HUES48 (cell line): ENCODE measurements around the gene CARMIL1.
A peak's percentile ranks its signal among the peaks of the same experiment; 100 is the strongest.

Experiments used
- H3K27ac ChIP-seq: one replicate; pipeline ENCODE4 v1.7.0; 2013; ENCODE audit warnings: low read depth, low read length, inconsistent platforms
- H3K27me3 ChIP-seq: 2 replicates; pipeline ENCODE4 v1.6.1; 2013; ENCODE audit warnings: mild to moderate bottlenecking, low read length; ENCODE audit not compliant: control insufficient read depth, insufficient read depth
- H3K36me3 ChIP-seq: 2 replicates; pipeline ENCODE4 v1.6.1; 2013; ENCODE audit warnings: low read length; ENCODE audit not compliant: control insufficient read depth, insufficient read depth
- H3K4me1 ChIP-seq: 2 replicates; pipeline ENCODE4 v1.6.1; 2013; ENCODE audit warnings: mild to moderate bottlenecking, low read length; ENCODE audit not compliant: control insufficient read depth, insufficient read depth
- H3K4me3 ChIP-seq: 2 replicates; pipeline ENCODE4 v1.5.1; 2013; ENCODE audit warnings: mild to moderate bottlenecking, low read depth, low read length
- H3K9ac ChIP-seq: 2 replicates; pipeline ENCODE4 v1.6.1; 2013; ENCODE audit warnings: mild to moderate bottlenecking, low read depth, low read length, moderate library complexity
- H3K9me3 ChIP-seq: 2 replicates; pipeline ENCODE4 v1.6.1; 2013; ENCODE audit warnings: low read length; ENCODE audit not compliant: control insufficient read depth, insufficient read depth

Gene CARMIL1

DNA sequence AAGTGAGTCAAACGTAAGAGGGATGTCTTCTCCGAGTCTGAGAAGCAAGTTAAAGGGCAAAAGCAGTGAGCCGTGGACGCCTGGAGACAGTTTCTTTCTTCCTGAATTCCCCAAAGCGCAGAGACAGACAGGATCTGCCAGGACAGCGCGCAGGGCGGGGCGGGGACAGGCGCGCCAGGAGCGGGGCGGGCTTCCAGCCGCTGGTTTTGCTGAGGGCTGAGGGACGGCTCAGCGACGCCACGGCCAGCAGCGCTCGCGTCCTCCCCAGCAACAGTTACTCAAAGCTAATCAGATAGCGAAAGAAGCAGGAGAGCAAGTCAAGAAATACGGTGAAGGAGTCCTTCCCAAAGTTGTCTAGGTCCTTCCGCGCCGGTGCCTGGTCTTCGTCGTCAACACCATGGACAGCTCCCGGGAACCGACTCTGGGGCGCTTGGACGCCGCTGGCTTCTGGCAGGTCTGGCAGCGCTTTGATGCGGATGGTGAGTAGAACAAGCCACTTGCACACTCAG lies 372.9 kb downstream of the CARMIL1 start, which contains the start of gene SCGN:
TSS of gene SCGN (plus strand) at position 209 of the 509 bp plus-strand sequence. CDS start at position 398, 189 bp downstream.
- Histone ChIP-seq H3K4me1 (no peaks in the 10 kb centered on the region), H3K27me3 (peaks cover 51% of the 10 kb centered on the region), H3K36me3 (no peaks in the 10 kb centered on the region), H3K9me3 (no peaks in the 10 kb centered on the region), H3K4me3 (peak within 1 kb of the TSS; percentile 64), H3K9ac (no peak within 1 kb of the TSS), H3K27ac (no peak within 1 kb of the TSS)

DNA sequence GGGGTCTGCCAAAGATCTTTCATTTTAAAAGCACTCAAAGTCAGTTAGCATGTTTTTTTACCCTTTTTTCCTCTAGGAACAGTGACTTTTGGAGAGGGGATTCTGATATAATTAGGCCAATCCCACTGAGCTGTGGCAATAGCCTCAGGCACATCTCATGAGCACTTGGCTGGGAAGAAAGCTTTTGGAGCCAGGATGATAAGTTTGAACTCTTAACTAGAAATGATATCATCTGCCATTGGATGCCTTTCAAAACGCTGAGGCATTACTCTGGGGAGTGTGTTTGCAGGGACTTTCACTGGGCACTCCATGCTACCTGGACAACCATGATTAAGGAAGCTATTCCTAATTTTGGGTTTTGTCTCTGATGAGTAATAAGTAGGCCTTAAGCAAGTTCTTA lies 376.5 kb downstream of the CARMIL1 start:
- Histone ChIP-seq H3K27me3 (peaks cover 43% of the 10 kb centered on the region), H3K9ac (no peak overlapping the region), H3K9me3 (no peaks in the 10 kb centered on the region), H3K36me3 (no peaks in the 10 kb centered on the region), H3K27ac (no peak overlapping the region), H3K4me1 (no peaks in the 10 kb centered on the region), H3K4me3 (no peak overlapping the region)

- Histone ChIP-seq H3K27me3 (peaks cover 6% of the 10 kb centered on the region), H3K36me3 (no peaks in the 10 kb centered on the region), H3K9me3 (no peaks in the 10 kb centered on the region), H3K9ac (no peak overlapping the region), H3K4me3 (no peak overlapping the region), H3K27ac (no peak overlapping the region), H3K4me1 (no peaks in the 10 kb centered on the region)
These were observed 380.6 kb downstream of the CARMIL1 start for GRCh38 chr6:25659633-25660368.

GRCh38 chr6:25660512-25660911 lies 381.3 kb downstream of the CARMIL1 start:
- H3K27me3 ChIP-seq: no peaks in the 10 kb centered on the region; the same call in 1 of the 2 replicates
- H3K4me3 ChIP-seq: no peak overlapping the region
- no peaks in the 10 kb centered on the region for H3K9me3 ChIP-seq
- no peak overlapping the region for H3K9ac ChIP-seq
- H3K27ac ChIP-seq: no peak overlapping the region
- no peaks in the 10 kb centered on the region for H3K4me1 ChIP-seq
- no peaks in the 10 kb centered on the region for H3K36me3 ChIP-seq

DNA sequence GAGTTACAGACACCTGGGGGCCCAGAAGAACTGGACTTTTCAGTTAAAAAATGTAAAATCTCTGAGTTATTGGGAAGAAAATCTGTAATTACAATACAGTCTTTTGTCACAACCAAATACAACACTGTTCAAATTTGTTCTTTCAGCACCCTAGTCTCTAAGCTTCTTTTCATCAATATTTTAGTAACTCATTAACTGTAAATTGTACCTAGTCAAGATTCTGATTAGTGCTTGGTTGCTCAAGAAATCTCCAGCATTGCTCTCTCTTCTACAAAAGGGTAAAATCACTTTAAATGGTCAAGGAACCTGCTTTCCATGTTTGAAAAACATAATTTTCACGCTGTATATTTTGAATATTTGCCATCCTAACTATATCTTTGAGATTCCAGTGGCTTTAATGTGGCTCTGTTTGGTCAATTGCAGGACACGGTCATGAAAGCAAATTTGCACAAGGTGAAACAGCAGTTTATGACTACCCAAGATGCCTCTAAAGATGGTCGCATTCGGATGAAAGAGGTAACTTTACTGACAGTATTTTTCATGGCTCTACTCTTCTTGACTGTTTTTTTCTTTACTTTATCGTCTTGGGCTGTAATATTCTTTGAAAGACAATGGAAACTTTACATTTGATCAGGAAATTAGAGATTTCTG lies 382.1 kb downstream of the CARMIL1 start:
- H3K36me3 ChIP-seq: no peaks in the 10 kb centered on the region
- H3K9ac ChIP-seq: no peak overlapping the region
- no peaks in the 10 kb centered on the region for H3K9me3 ChIP-seq
- no peak overlapping the region for H3K4me3 ChIP-seq
- no peaks in the 10 kb centered on the region for H3K4me1 ChIP-seq
- H3K27ac ChIP-seq: no peak overlapping the region
- no peaks in the 10 kb centered on the region for H3K27me3 ChIP-seq

- Histone ChIP-seq H3K9me3 (no peaks in the 10 kb centered on the region), H3K4me3 (no peak overlapping the region), H3K9ac (no peak overlapping the region), H3K4me1 (no peaks in the 10 kb centered on the region), H3K36me3 (no peaks in the 10 kb centered on the region), H3K27me3 (no peaks in the 10 kb centered on the region), H3K27ac (no peak overlapping the region)
These were observed 386.3 kb downstream of the CARMIL1 start for GRCh38 chr6:25665455-25665854.

- H3K4me3 ChIP-seq: no peak overlapping the region
- no peaks in the 10 kb centered on the region for H3K36me3 ChIP-seq
- H3K4me1 ChIP-seq: no peaks in the 10 kb centered on the region
- H3K9ac ChIP-seq: no peak overlapping the region
- no peak overlapping the region for H3K27ac ChIP-seq
- H3K27me3 ChIP-seq: no peaks in the 10 kb centered on the region
- no peaks in the 10 kb centered on the region for H3K9me3 ChIP-seq
These were observed 390.2 kb downstream of the CARMIL1 start for GRCh38 chr6:25669413-25669812.
